GM18861 (cell line): ENCODE measurements around the gene B4GALNT3.

ENCODE experiments used
- ATAC-seq: cut with Tn5 transposase; IDR thresholded peaks from one replicate; pipeline ENCODE4 v1.9.1; 2021; ENCODE audit not compliant: unreplicated experiment

B4GALNT3 gene

GRCh38 chr12:554001-554285 is 94.2 kb downstream of the B4GALNT3 start:
- ATAC-seq: no peak

- no peak for ATAC-seq
Observed at GRCh38 chr12:556498-556897, 96.8 kb downstream of the B4GALNT3 start.

- ATAC-seq: no peak
Observed at GRCh38 chr12:558580-558979, 98.8 kb downstream of the B4GALNT3 start.

GRCh38 chr12:559208-559905 is 99.6 kb downstream of the B4GALNT3 start:
- no peak for ATAC-seq

- ATAC-seq: no peak
Observed at GRCh38 chr12:559906-560455, 100.2 kb downstream of the B4GALNT3 start.

GRCh38 chr12:560691-561390 is 101.1 kb downstream of the B4GALNT3 start:
- no peak for ATAC-seq

GRCh38 chr12:561391-561705 is 101.6 kb downstream of the B4GALNT3 start:
- ATAC-seq: no peak

- no peak for ATAC-seq
Observed at GRCh38 chr12:561908-562593, 102.3 kb downstream of the B4GALNT3 start.

GRCh38 chr12:562634-563033 is 102.9 kb downstream of the B4GALNT3 start:
- ATAC-seq: no peak

GRCh38 chr12:563250-563781 is 103.6 kb downstream of the B4GALNT3 start:
- ATAC-seq: no peak

GRCh38 chr12:563787-564298 is 104.1 kb downstream of the B4GALNT3 start:
- no peak for ATAC-seq

GRCh38 chr12:565161-565560 is 105.4 kb downstream of the B4GALNT3 start:
- ATAC-seq: no peak

GRCh38 chr12:565589-566105 is 105.9 kb downstream of the B4GALNT3 start:
- no peak for ATAC-seq

GRCh38 chr12:568486-568885 is 108.7 kb downstream of the B4GALNT3 start:
- no peak for ATAC-seq

GRCh38 chr12:569091-569676 is 109.4 kb downstream of the B4GALNT3 start:
- no peak for ATAC-seq

- ATAC-seq: no peak
Observed at GRCh38 chr12:569803-570434, 110.2 kb downstream of the B4GALNT3 start.

- no peak for ATAC-seq
Observed at GRCh38 chr12:570435-570920, 110.7 kb downstream of the B4GALNT3 start.

GRCh38 chr12:570921-571794 is 111.4 kb downstream of the B4GALNT3 start:
- no peak for ATAC-seq

GRCh38 chr12:571795-572531 is 112.2 kb downstream of the B4GALNT3 start:
- no peak for ATAC-seq
